Measurements from ENCODE around the gene OR51V1. TPM values are rescaled to one million over a fixed set of nuclear protein-coding genes. Genes with fewer than 3 reads are reported as not detected.
"Not testable (repeated sequence)": the region's sequence is repeated elsewhere in the genome, so short reads cannot be mapped to it uniquely, and the experiment has no call there.

Gene OR51V1, protein sequence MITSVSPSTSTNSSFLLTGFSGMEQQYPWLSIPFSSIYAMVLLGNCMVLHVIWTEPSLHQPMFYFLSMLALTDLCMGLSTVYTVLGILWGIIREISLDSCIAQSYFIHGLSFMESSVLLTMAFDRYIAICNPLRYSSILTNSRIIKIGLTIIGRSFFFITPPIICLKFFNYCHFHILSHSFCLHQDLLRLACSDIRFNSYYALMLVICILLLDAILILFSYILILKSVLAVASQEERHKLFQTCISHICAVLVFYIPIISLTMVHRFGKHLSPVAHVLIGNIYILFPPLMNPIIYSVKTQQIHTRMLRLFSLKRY
- not detected for total RNA-seq
- not detected for polyA plus RNA-seq
- long read RNA-seq, donor 1 = 0 reads
- long read RNA-seq, donor 2 = 0 reads

DNA sequence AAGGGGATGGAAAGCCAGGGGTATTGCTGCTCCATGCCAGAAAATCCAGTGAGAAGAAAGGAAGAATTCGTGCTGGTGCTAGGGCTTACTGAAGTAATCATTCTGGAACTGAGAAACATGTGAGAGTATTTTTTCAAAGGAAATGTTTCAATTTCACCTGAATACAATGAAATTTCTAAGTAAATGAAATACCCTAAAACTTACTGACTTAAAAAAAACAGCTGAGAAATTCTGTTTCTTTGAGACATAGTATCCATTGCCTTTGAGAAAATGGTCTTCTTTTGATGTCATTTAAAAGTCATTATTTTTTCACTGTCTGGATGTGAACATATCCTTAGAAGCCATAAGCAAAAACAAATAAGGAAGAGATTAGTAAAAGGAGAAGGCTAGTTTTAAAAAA, at the start of gene OR51V1:
Gene OR51V1 (minus strand): TSS at position 101 of the 400 bp plus-strand sequence. CDS start 0 bp downstream, at position 101.
- intact Hi-C loops (cut with DNase I) = no loop called here
- Histone ChIP-seq H3K4me3 (no peak within 1 kb of the TSS), H3K27ac (no peak within 1 kb of the TSS), H3K9me3 (no peaks in the 10 kb centered on the region), H3K27me3 (ENCODE audit: insufficient read depth in 3 of 3, low read length in 2 of 3) (no peaks in the 10 kb centered on the region), H3K4me1 (no peaks in the 10 kb centered on the region), H3K36me3 (ENCODE audit: insufficient read depth in 1 of 2, low read depth in 1 of 2) (no peaks in the 10 kb centered on the region)
- no peak for DNase-seq
- WGBS, 3 donors = 57 to 69% (median 64%) methylated on average over 1 of the region's 1 CpG
- TF ChIP-seq, protein P1, sequence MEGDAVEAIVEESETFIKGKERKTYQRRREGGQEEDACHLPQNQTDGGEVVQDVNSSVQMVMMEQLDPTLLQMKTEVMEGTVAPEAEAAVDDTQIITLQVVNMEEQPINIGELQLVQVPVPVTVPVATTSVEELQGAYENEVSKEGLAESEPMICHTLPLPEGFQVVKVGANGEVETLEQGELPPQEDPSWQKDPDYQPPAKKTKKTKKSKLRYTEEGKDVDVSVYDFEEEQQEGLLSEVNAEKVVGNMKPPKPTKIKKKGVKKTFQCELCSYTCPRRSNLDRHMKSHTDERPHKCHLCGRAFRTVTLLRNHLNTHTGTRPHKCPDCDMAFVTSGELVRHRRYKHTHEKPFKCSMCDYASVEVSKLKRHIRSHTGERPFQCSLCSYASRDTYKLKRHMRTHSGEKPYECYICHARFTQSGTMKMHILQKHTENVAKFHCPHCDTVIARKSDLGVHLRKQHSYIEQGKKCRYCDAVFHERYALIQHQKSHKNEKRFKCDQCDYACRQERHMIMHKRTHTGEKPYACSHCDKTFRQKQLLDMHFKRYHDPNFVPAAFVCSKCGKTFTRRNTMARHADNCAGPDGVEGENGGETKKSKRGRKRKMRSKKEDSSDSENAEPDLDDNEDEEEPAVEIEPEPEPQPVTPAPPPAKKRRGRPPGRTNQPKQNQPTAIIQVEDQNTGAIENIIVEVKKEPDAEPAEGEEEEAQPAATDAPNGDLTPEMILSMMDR (IDR thresholded peaks at IDR 0.05) = no peak
- ATAC-seq = no peak

DNA sequence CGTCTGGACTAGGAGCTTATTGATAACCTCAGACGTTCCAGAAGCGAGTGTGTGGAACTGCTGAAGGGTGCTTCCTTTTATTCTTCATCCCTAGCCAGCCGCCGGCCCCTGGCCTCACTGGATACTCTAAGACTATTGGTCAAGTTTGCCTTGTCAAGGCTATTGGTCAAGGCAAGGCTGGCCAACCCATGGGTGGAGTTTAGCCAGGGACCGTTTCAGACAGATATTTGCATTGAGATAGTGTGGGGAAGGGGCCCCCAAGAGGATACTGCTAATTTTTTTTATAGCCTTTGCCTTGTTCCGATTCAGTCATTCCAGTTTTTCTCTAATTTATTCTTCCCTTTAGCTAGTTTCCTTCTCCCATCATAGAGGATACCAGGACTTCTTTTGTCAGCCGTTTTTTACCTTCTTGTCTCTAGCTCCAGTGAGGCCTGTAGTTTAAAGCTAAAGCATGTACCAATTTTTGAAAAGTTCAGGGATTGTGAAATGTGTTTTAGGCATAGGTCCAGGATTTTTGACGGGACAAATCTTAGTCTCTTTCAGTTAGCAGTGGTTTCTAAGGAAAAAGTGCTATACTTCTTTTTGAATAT, 49.4 kb upstream of the OR51V1 start, which contains the start of gene HBG1:
Gene HBG1 (minus strand): TSS at position 51 of the 590 bp plus-strand sequence. CDS start 53 bp downstream, outside the sequence.
- 73 to 77% (median 76%) methylated on average over 3 of the region's 9 CpGs for WGBS, 3 donors
- H3K4me3 ChIP-seq; H3K27me3 ChIP-seq (ENCODE audit: insufficient read depth in 3 of 3, low read length in 2 of 3); H3K9me3 ChIP-seq; ATAC-seq; intact Hi-C loops (cut with DNase I); H3K27ac ChIP-seq; H3K4me1 ChIP-seq; DNase-seq; H3K36me3 ChIP-seq (ENCODE audit: insufficient read depth in 1 of 2, low read depth in 1 of 2): not testable (repeated sequence)

DNA sequence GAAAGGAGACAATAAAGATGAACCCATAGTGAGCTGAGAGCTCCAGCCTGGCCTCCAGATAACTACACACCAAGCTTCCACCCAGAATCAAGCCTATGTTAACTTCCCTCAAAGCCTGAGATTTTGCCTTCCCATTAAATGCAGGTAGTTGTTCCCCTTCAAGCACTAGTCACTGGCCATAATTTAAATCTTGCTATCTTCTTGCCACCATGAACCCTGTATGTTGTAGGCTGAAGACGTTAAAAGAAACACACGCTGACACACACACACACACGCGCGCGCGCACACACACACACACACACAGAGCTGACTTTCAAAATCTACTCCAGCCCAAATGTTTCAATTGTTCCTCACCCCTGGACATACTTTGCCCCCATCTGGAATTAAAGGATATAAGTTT, 48.0 kb upstream of the OR51V1 start:
- H3K4me1 ChIP-seq; DNase-seq; H3K27ac ChIP-seq; H3K27me3 ChIP-seq (ENCODE audit: insufficient read depth in 3 of 3, low read length in 2 of 3); H3K36me3 ChIP-seq (ENCODE audit: insufficient read depth in 1 of 2, low read depth in 1 of 2); intact Hi-C loops (cut with DNase I); H3K9me3 ChIP-seq; ATAC-seq; H3K4me3 ChIP-seq: not testable (repeated sequence)
- WGBS, 3 donors = 23 to 84% (median 76%) methylated on average over 7 of the region's 7 CpGs

DNA sequence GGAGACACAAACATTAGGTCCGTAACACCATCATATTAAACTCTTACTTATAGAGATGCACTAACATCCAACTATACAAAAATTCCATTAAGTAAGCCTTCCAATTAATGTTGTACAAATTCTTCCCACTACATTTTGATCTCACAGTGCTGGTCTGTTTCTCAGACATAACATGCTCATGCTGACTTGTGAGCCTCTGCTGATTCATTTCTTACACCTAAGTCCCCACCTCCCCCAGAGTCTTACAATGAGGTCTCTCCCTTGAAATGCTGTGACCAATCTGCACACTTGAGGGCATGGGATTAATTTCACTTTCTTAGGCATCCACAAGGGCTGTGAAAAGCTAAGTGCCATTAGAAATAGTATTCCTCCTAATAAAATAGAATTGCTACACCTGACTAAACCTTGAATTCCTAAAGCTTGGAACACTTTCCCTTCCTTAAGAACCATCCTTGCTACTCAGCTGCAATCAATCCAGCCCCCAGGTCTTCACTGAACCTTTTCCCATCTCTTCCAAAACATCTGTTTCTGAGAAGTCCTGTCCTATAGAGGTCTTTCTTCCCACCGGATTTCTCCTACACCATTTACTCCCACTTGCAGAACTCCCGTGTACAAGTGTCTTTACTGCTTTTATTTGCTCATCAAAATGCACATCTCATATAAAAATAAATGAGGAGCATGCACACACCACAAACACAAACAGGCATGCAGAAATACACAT, 47.1 kb upstream of the OR51V1 start:
- intact Hi-C loops (cut with DNase I) = no loop called here
- 84 to 90% (median 84%) methylated on average over 3 of the region's 3 CpGs for WGBS, 3 donors
- TF ChIP-seq, protein P1 (IDR thresholded peaks at IDR 0.05) = no peak

DNA sequence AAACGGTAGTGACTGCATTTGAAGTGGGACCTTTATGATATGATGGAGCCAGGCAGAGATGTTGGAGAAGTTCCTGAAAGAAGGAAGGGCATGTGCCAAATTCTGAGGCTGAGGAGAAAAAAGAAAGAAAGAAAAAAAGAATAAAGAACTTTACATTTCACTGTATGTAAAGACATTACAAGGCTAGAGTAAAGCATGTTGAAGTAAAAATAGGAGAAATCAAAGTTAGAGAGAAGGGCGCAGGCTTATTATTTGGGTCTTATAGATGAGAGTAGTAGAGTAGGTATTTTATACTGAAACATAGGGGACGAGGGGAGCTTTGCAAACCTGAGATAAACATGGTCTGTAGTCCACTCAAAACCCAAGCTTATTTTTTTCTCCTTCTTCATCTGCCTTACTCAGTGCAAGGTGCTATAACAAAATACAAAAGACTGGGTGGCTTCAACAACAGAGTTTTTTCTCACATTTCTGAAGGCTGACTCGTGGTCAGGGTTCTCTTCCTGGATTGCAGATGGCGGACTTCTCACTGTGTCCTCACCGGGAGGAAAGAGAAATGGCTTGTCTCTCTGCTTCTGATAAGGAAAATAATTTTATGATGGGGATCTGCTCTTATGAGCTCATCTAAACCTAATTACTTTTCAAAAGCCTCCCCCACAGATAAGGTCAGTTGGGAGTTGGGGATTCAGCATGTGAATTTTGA, 46.4 kb upstream of the OR51V1 start:
- 68 to 74% (median 74%) methylated on average over 6 of the region's 6 CpGs for WGBS, 3 donors
- intact Hi-C loops (cut with DNase I) = no loop called here
- no peak for DNase-seq
- no peaks in the 10 kb centered on the region for H3K9me3 ChIP-seq
- no peaks in the 10 kb centered on the region for H3K36me3 ChIP-seq (ENCODE audit: insufficient read depth in 1 of 2, low read depth in 1 of 2)
- H3K4me3 ChIP-seq = no peak overlapping the region
- no peaks in the 10 kb centered on the region for H3K27me3 ChIP-seq (ENCODE audit: insufficient read depth in 3 of 3, low read length in 2 of 3)
- no peak for ATAC-seq
- TF ChIP-seq, protein P1 (IDR thresholded peaks at IDR 0.05) = no peak
- H3K4me1 ChIP-seq = no peaks in the 10 kb centered on the region
- no peak overlapping the region for H3K27ac ChIP-seq

More for the DNA sequence above, 47.1 kb upstream of the OR51V1 start:
- ATAC-seq = no peak
- Histone ChIP-seq H3K27ac (no peak overlapping the region), H3K4me1 (no peaks in the 10 kb centered on the region), H3K9me3 (no peaks in the 10 kb centered on the region), H3K36me3 (ENCODE audit: insufficient read depth in 1 of 2, low read depth in 1 of 2) (no peaks in the 10 kb centered on the region), H3K4me3 (no peak overlapping the region), H3K27me3 (ENCODE audit: insufficient read depth in 3 of 3, low read length in 2 of 3) (no peaks in the 10 kb centered on the region)
- no peak for DNase-seq

Measured in psoas muscle (tissue), 8 donors.